CMK (cell line): Measurements from ENCODE around the gene DUS3L.

ENCODE experiments used
- DNase-seq: peaks from one replicate; pipeline ENCODE4 v3.0.0-alpha.2; 2010; ENCODE audit warnings: low read depth

The DUS3L gene

GRCh38 chr19:5790559-5791520, at the start of gene DUS3L:
Gene DUS3L (minus strand): TSS chr19:5791163. CDS start chr19:5791141, 22 bp downstream.
- peak; percentile 96 for DNase-seq

DNA sequence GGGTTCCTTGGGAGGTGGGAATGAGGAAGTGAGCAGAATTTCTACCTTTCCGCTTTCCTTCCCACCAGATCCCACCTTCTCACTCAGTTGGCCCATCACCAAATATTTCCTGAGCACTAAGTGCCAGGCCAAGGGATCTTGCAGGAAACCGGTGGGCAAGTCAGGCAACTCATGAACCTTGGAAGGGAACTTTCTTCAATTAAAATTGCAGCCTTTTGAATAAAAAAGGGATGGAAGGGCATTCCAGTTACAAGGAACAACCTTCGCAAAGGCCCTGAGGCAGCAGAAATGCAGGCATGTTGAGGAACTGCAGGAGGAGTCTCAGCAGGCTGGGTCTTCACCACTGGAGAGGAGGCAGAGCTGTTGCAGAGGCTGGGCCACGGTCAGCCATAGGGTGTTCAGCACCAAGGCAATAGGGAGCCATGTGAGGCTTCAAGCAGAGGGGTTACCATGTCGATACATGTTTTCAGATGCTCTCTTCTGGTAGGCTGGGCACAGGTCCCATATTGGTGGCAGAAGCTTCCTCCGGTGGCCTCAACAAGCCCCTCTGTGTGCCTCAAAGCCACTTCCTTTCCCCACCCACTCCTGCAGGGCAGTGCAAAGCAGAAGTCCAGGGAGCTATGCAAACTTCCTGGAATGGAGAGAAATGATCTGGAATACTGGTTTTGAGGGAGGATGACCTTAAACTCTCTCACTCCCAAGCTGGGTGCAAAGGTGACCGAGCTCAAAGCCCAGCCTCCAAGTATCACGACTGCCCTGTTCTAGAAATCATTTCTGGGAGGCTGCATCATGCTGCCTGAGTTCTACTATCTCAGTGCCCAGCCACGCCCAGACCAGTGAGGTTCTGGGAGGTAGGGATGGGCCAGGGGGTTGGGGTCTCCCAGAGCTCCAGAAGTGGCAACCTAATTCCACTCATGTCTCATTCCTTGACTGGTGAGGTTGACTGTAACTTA, 48.4 kb upstream of the DUS3L start, which contains the start of gene FUT6:
FUT6 (minus strand) TSS at position 638 of the 953 bp plus-strand sequence. CDS start 7,135 bp downstream, outside the sequence.
- DNase-seq, result peak; percentile 36

DNA sequence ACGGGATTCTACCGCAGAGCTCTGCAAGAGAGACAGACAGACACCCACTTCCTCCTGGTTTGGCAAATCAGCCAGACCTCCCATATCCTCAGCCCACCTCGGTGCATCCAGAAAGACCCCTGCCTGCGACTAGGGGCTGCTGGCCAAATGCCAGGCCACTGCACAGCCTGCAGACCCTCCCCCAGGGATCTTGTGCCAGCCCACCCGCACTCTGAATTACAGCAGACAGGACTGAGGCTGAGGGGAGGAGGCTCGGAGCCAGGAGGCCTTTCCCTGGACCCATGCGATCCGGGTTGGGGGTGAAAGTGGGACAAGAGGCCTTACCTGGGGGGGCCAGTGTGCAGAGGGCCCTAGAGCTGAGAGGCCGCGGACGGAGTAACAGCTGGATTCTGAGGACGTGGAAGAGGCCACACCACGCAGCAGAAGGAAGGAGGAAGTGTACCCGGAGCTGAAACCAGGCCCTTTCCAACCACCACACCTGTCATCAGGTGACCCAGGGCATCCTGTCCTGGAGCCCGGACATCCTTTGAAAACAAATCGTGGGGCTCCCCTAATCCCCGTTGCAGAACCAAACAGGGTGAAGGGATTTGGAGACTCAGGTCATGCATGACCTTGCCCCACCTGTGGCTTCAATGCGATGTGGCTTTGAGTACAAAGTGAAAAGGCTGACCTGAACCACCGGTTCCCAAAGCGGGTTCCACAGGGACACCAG, 47.5 kb upstream of the DUS3L start:
- no peak for DNase-seq

- DNase-seq, result no peak
Observed at GRCh38 chr19:5837761-5838352, 46.9 kb upstream of the DUS3L start.

GRCh38 chr19:5832527-5833216, 41.7 kb upstream of the DUS3L start:
- DNase-seq, result no peak

DNA sequence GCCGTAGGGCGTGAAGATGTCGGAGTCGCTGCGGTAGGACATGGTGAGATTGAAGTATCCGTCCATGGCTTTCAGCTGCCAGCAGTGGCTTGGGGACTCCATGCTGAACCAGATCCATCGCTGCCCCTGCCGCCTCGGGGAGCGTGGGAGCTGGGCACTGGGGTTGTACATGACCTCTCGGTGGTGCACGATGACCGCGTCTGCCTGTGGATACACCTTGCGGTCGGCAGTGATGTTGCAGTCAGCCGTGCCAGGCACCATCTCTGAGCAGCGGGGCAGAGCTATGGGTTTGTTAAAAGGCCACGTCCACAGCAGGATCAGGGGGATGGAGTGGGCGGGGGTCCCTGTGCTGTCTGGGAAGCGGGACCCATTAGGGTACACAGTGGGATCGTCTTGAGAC, 41.1 kb upstream of the DUS3L start:
- DNase-seq, result no peak

- DNase-seq, result no peak
Observed at GRCh38 chr19:5831159-5831558, 40.2 kb upstream of the DUS3L start.

DNA sequence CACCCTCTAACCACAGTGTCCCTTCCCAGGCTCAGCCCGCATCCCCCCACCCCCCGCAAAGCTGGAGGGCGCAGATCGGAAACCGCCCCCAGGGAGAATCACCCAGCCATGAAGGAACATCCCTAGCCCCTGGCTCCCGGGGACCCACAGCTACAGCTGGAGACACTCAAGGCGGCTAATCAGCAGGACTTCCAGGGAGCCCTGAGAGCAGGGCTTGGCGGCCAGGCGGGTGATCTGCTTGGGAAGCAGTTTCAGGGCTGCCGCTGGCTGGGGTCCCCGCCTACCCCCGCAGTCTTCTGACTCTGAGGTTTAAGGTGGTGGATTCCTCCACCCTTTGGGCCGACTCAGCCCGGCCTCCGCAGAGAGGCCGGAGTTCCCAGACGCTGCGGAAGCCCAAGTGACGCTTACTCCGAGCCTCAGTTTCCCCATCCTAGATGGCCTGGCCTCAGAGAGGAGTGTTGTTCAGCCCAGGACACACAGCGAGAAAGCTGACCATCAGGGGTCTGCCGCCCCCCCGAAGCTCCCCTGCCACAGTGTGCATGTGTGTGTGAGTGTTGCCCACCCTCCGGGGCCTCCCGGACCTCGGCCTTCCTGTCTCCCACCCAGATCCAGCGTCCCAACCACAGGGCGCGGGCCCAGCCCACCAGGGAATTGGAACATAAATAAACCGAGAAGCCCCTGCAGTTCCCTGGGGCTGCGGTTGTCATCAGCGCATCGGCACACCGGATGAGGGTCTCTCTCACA, 38.8 kb upstream of the DUS3L start:
- no peak for DNase-seq

- peak; percentile 73 for DNase-seq
Observed at GRCh38 chr19:5828661-5829566, 38.0 kb upstream of the DUS3L start.

DNA sequence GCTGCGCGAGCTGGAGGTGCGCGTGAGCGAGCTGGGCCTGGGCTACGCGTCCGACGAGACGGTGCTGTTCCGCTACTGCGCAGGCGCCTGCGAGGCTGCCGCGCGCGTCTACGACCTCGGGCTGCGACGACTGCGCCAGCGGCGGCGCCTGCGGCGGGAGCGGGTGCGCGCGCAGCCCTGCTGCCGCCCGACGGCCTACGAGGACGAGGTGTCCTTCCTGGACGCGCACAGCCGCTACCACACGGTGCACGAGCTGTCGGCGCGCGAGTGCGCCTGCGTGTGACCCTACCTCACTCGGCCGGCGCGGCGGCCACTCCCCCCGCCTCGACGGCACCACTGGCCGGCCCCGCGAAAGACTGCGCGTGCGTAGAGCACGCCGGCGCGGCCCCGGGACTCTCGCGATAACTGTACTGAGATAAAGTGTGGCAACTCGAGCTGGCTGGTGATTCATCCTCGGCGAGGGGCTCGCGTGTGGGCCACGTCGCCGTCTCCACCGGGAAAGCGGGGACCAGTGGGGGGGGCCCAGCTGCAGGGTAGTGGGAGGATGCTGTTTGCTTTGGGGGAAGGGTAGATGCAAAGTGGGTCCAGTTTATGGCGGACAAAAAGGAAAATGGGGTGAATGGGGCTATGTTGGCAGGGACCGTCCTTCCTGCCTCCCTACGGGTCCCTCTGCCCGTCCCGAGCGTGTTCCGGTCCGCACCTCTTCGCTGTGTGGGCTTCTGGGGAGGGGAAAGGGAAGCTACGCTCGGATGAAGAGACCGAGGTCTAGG, 37.1 kb upstream of the DUS3L start:
- DNase-seq, result peak; percentile 91

DNA sequence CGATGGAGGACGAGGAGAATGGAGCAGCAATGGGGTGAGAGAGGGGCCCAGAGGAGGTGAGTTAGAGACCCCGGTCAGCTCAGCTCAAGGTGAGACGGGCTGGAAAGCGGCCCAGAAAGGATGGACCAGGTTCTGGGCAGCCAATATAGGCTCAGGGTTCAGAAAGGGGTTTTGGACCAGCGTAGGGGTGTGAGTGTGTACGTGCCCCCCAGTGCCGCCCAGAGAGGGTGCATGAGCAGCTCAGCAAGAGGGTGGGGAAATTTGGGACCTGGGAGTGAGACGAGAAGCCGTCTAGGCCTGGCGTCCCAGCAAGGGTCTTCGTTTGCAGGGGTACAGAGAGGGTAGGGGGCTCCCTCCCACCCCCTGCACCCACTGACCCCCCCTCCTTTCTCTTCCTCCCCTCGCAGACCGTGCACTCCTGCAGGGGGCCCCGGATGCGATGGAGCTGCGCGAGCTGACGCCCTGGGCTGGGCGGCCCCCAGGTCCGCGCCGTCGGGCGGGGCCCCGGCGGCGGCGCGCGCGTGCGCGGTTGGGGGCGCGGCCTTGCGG, 36.5 kb upstream of the DUS3L start:
- DNase-seq, result no peak

DNA sequence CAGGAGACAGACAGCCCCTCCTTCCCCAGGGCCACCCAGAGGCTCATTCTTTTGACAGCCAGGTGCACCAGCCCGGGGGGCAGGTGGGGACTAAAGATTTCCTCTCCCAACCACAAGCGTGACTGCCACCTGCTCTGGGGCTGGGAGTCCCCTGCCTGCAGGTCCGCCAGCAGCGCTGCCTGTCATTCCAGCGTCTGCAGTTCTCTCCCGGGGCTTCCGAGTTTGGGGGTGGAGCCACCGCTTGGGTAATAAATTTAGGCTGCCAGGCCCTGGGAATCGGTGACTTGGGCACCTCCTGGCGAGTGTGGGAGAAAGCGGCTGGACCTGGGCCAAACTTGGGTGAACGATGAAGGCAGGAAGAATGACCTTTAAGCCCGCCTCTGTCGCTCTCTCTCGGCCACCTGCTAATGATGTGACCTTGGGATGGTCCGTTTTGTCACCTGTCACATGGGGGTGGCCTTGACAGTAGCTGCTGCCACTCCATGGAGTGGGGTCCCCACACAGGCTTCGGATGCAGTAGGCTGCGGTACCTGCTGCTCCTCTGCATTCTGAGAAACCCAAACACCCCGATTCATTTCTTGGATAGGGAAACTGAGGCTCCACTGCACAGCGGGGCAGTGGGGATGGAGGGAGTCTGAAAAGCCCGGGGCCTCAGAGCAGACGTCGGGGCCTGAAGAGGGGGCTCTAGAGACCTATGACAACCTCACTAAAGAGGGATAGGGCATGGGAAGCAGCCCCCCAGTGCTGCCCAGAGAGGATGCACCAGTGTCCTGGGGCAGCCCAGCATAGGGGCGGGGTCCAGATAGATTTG, 35.8 kb upstream of the DUS3L start:
- no peak for DNase-seq

- no peak for DNase-seq
Observed at GRCh38 chr19:5825178-5825577, 34.2 kb upstream of the DUS3L start.

DNA sequence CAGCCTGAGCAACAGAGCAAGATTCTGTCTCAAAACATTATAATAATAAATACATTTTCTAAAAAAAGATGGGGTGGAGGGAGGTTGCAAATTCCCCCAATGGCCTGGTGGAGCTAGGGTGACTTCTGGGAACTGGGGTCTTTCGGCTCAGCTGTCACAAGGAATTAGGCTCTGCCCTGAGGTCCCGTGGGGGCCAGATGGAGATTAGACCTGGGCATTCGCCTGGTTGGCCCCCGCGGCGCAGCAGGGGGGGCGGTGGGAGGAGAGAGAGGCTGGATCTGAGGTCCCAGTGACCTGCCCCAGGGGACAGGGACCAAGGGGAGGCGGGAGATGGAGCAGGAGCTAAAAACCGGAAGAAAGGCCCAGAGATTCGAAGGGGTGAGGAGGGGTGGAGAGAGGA, 33.8 kb upstream of the DUS3L start:
- DNase-seq, result no peak

DNA sequence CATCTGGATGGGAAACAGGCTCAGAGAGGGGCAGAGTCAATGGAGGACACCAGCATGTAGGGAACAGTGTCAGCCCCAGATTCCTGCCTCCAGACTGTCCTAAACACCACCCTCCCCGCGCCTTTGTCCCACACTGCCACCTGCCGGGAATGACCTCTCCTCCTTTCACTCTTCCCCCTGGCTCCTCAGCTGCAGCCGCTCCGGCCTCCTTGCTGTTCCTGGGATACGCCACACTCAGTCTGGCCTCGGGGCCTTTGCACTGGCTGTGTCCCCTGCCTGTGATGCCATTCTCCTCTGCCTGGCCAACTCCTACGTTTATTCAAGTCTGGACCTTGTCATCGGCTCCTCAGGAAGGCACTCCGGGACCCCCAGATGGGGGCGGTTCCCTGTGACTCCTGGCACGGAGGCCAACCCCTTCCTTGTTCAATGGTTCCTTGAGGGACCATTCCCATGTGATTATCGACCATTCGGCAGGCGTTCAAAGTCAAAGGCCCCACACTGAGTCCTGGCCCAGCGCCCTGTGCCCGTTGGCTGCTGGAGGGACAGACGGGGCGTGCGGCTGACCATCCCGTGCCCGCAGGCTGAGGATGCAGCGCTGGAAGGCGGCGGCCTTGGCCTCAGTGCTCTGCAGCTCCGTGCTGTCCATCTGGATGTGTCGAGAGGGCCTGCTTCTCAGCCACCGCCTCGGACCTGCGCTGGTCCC, 32.8 kb upstream of the DUS3L start:
- no peak for DNase-seq

GRCh38 chr19:5822181-5822844, 31.4 kb upstream of the DUS3L start:
- DNase-seq, result no peak
